Tibial nerve (tissue), 3 donors: Measurements from ENCODE around the gene SPAM1.

ENCODE experiments used
- POLR2A ChIP-seq, 2 donors: fragments of 450-650 bp; IDR thresholded peaks; one replicate each; pipeline ENCODE4 v1.6.1; 2017; ENCODE audit warnings: antibody characterized with exemption in 2 of 2, mild to moderate bottlenecking in 2 of 2, moderate library complexity in 2 of 2
- TF ChIP-seq, protein P1 (sequence below), 5 experiments: fragments of 200-600 bp in 3 of 5; fragments of 450-650 bp in 2 of 5; sonication (generic) in 3 of 5; IDR thresholded peaks; one replicate each; pipeline ENCODE4 v1.5.1; 2016 to 2019; ENCODE audit warnings: antibody characterized with exemption in 5 of 5, mild to moderate bottlenecking in 3 of 5, moderate library complexity in 2 of 5

- TF ChIP-seq POLR2A (IDR thresholded peaks at IDR 0.05), result no peak
- TF ChIP-seq, protein P1, sequence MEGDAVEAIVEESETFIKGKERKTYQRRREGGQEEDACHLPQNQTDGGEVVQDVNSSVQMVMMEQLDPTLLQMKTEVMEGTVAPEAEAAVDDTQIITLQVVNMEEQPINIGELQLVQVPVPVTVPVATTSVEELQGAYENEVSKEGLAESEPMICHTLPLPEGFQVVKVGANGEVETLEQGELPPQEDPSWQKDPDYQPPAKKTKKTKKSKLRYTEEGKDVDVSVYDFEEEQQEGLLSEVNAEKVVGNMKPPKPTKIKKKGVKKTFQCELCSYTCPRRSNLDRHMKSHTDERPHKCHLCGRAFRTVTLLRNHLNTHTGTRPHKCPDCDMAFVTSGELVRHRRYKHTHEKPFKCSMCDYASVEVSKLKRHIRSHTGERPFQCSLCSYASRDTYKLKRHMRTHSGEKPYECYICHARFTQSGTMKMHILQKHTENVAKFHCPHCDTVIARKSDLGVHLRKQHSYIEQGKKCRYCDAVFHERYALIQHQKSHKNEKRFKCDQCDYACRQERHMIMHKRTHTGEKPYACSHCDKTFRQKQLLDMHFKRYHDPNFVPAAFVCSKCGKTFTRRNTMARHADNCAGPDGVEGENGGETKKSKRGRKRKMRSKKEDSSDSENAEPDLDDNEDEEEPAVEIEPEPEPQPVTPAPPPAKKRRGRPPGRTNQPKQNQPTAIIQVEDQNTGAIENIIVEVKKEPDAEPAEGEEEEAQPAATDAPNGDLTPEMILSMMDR (IDR thresholded peaks at IDR 0.05), result no peak
These were observed 52.0 kb downstream of the SPAM1 start for GRCh38 chr7:123977081-123977480.
